ENCODE measurements around the gene CHKA.

CHKA gene

DNA sequence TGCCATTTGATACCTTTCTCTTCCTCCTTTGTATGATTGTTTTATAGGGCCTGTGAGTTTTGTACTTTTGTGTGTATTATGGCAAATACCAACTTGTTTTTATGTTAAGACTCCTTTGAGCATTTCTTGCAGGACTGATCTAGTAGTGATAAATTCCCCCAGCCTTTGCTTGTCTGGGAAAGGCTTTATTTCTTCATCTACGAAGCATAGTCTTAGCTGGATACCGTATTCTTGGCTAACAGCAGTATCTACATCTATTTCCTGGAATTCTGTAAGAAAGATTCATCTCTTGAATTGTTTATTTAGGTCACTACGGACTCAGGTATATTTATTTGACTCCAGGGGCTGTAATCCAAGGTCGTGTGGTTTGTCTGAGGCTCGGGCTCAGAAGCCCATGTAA lies 96.7 kb downstream of the CHKA start:
- DNase-seq: no peak
- H3K4me2 ChIP-seq (ENCODE audit: insufficient read depth, low read length): no peak overlapping the region
- H3K4me3 ChIP-seq (ENCODE audit: low read depth in 1 of 2, low read length in 2 of 2): no peak overlapping the region

DNA sequence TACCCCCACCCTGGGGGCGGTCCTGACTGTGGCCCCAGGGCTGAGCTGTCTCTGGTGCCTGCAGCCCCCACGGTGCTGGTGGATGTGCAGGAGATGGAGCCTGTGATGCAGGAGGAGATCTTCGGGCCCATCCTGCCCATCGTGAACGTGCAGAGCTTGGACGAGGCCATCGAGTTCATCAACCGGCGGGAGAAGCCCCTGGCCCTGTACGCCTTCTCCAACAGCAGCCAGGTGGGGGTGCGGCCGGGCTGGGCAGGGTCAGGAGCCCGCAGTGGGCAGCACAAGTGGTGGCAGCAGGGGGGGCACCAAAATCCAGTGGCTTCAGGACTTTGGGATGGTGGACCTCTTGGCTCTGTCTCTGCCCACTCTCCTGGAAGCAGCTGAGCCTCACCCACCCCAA lies 98.7 kb downstream of the CHKA start:
- H2AFZ ChIP-seq (ENCODE audit: low read depth, low read length): no peak overlapping the region
- no peaks in the 10 kb centered on the region; the same call in 1 of the 2 replicates for H4K20me1 ChIP-seq (ENCODE audit: insufficient read depth, low read length)
- H3K27me3 ChIP-seq (ENCODE audit: insufficient read depth, low read length, poor library complexity): no peaks in the 10 kb centered on the region
- H3K79me2 ChIP-seq (ENCODE audit: insufficient read depth, low read length): no peaks in the 10 kb centered on the region
- no peaks in the 10 kb centered on the region for H3K36me3 ChIP-seq (ENCODE audit: insufficient read depth, low read length)
- H3K4me2 ChIP-seq (ENCODE audit: insufficient read depth, low read length): no peak overlapping the region
- H3K4me3 ChIP-seq (ENCODE audit: low read depth in 1 of 2, low read length in 2 of 2): no peak overlapping the region
- no peak overlapping the region for H3K9ac ChIP-seq (ENCODE audit: low read depth, low read length)
- 0 out of 2 replicates have a peak, but pooled peaks cover 3% of the 10 kb centered on the region for H3K4me1 ChIP-seq (ENCODE audit: insufficient read depth, low read length)
- H3K27ac ChIP-seq (ENCODE audit: low read length): no peak overlapping the region
- no peaks in the 10 kb centered on the region for H3K9me3 ChIP-seq (ENCODE audit: insufficient read depth, low read length, severe bottlenecking)
- ATAC-seq (ENCODE audit: insufficient read depth, low read depth) (no peak), DNase-seq (no peak)
- TF ChIP-seq, protein P1, sequence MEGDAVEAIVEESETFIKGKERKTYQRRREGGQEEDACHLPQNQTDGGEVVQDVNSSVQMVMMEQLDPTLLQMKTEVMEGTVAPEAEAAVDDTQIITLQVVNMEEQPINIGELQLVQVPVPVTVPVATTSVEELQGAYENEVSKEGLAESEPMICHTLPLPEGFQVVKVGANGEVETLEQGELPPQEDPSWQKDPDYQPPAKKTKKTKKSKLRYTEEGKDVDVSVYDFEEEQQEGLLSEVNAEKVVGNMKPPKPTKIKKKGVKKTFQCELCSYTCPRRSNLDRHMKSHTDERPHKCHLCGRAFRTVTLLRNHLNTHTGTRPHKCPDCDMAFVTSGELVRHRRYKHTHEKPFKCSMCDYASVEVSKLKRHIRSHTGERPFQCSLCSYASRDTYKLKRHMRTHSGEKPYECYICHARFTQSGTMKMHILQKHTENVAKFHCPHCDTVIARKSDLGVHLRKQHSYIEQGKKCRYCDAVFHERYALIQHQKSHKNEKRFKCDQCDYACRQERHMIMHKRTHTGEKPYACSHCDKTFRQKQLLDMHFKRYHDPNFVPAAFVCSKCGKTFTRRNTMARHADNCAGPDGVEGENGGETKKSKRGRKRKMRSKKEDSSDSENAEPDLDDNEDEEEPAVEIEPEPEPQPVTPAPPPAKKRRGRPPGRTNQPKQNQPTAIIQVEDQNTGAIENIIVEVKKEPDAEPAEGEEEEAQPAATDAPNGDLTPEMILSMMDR (IDR thresholded peaks at IDR 0.05; ENCODE audit: borderline replicate concordance, extremely low read depth, low read length, poor library complexity, severe bottlenecking): no peak
- TF ChIP-seq EZH2 (IDR thresholded peaks at IDR 0.05; ENCODE audit: borderline replicate concordance, low read depth, low read length, severe bottlenecking): no peak

More for the DNA sequence above, 96.7 kb downstream of the CHKA start:
- H3K9me3 ChIP-seq (ENCODE audit: insufficient read depth, low read length, severe bottlenecking): no peaks in the 10 kb centered on the region
- H2AFZ ChIP-seq (ENCODE audit: low read depth, low read length): no peak overlapping the region
- H4K20me1 ChIP-seq (ENCODE audit: insufficient read depth, low read length): no peaks in the 10 kb centered on the region; the same call in 1 of the 2 replicates
- ATAC-seq (ENCODE audit: insufficient read depth, low read depth): no peak
- H3K79me2 ChIP-seq (ENCODE audit: insufficient read depth, low read length): peaks cover 2% of the 10 kb centered on the region; the same call in 1 of the 2 replicates
- no peaks in the 10 kb centered on the region for H3K27me3 ChIP-seq (ENCODE audit: insufficient read depth, low read length, poor library complexity)
- no peak overlapping the region for H3K9ac ChIP-seq (ENCODE audit: low read depth, low read length)
- no peak for TF ChIP-seq EZH2 (IDR thresholded peaks at IDR 0.05; ENCODE audit: borderline replicate concordance, low read depth, low read length, severe bottlenecking)
- TF ChIP-seq, protein P1 (IDR thresholded peaks at IDR 0.05; ENCODE audit: borderline replicate concordance, extremely low read depth, low read length, poor library complexity, severe bottlenecking): no peak
- peaks cover 19% of the 10 kb centered on the region for H3K4me1 ChIP-seq (ENCODE audit: insufficient read depth, low read length)
- no peak overlapping the region for H3K27ac ChIP-seq (ENCODE audit: low read length)
- H3K36me3 ChIP-seq (ENCODE audit: insufficient read depth, low read length): no peaks in the 10 kb centered on the region

DNA sequence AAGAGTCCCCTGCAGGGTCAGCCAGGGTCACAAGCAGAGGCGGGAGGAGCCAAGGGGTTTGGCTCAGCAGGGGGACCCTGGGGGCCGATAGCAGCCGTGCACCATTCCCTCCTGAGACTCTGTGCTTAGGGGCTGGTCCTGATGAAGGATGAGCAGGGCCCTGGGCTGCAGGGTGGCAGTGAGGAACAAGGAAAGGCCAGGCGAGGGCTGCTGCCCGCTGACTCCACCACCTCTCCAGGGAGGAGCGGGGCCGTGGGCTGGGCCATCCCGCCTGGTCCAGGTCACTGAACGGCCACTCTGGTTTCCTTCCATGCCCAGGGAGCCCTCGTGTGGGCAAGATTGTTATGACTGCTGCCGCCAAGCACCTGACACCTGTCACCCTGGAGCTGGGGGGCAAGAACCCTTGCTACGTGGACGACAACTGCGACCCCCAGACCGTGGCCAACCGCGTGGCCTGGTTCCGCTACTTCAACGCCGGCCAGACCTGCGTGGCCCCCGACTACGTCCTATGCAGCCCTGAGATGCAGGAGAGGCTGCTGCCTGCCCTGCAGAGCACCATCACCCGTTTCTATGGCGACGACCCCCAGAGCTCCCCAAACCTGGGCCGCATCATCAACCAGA lies 99.9 kb downstream of the CHKA start:
- TF ChIP-seq EZH2 (IDR thresholded peaks at IDR 0.05; ENCODE audit: borderline replicate concordance, low read depth, low read length, severe bottlenecking): no peak
- TF ChIP-seq, protein P1 (IDR thresholded peaks at IDR 0.05; ENCODE audit: borderline replicate concordance, extremely low read depth, low read length, poor library complexity, severe bottlenecking): no peak
- H3K4me3 ChIP-seq (ENCODE audit: low read depth in 1 of 2, low read length in 2 of 2): no peak overlapping the region
- no peaks in the 10 kb centered on the region for H3K4me1 ChIP-seq (ENCODE audit: insufficient read depth, low read length)
- no peaks in the 10 kb centered on the region; the same call in 1 of the 2 replicates for H4K20me1 ChIP-seq (ENCODE audit: insufficient read depth, low read length)
- no peaks in the 10 kb centered on the region for H3K79me2 ChIP-seq (ENCODE audit: insufficient read depth, low read length)
- no peak overlapping the region for H3K9ac ChIP-seq (ENCODE audit: low read depth, low read length)
- no peaks in the 10 kb centered on the region for H3K27me3 ChIP-seq (ENCODE audit: insufficient read depth, low read length, poor library complexity)
- DNase-seq (no peak), ATAC-seq (ENCODE audit: insufficient read depth, low read depth) (no peak)
- no peaks in the 10 kb centered on the region for H3K9me3 ChIP-seq (ENCODE audit: insufficient read depth, low read length, severe bottlenecking)
- no peak overlapping the region for H3K27ac ChIP-seq (ENCODE audit: low read length)
- H2AFZ ChIP-seq (ENCODE audit: low read depth, low read length): no peak overlapping the region
- no peaks in the 10 kb centered on the region for H3K36me3 ChIP-seq (ENCODE audit: insufficient read depth, low read length)
- H3K4me2 ChIP-seq (ENCODE audit: insufficient read depth, low read length): no peak overlapping the region

Data from DND-41 (cell line).